Measurements from ENCODE around the gene PREX1.

DNA sequence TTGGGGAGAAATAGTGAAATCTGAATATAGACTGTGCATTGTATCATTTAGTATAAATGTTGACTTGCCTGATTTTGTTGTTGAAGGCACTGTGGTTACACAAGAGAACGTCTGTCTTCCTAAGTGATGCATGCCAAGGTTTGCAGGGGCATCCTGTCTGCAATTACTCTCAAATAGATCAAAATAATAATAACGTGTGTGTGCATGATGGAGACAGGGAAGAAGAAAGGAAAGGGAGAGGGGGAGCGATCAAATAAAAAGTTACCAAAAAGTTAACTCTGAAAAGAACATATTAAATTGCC, 14.4 kb downstream of the PREX1 start:
- TF ChIP-seq ZNF8 (CRISPR knock-in tag; IDR thresholded peaks at IDR 0.05) (no peak), ARNTL (CRISPR knock-in tag; IDR thresholded peaks at IDR 0.05; ENCODE audit: borderline replicate concordance, low read depth) (no peak), RARB (CRISPR knock-in tag; IDR thresholded peaks at IDR 0.05) (no peak), ZFP30 (CRISPR knock-in tag; IDR thresholded peaks at IDR 0.05) (no peak), CSDC2 (CRISPR knock-in tag; IDR thresholded peaks at IDR 0.05) (no peak), BACH2 (CRISPR knock-in tag; IDR thresholded peaks at IDR 0.05; ENCODE audit: borderline replicate concordance) (no peak), GLIS3 (CRISPR knock-in tag; IDR thresholded peaks at IDR 0.05) (no peak), ZNF565 (CRISPR knock-in tag; conservative IDR thresholded peaks at IDR 0.05; ENCODE audit: low read depth) (no peak), POU6F1 (CRISPR knock-in tag; IDR thresholded peaks at IDR 0.05; ENCODE audit: borderline replicate concordance, low read depth) (no peak), TOX (CRISPR knock-in tag; IDR thresholded peaks at IDR 0.05; ENCODE audit: borderline replicate concordance) (no peak), ZNF70 (CRISPR knock-in tag; IDR thresholded peaks at IDR 0.05) (no peak), TCF4 (CRISPR knock-in tag; IDR thresholded peaks at IDR 0.05; ENCODE audit: borderline replicate concordance) (no peak), CREB5 (CRISPR knock-in tag; IDR thresholded peaks at IDR 0.05; ENCODE audit: low read depth) (no peak)
- TF ChIP-seq, protein P1, sequence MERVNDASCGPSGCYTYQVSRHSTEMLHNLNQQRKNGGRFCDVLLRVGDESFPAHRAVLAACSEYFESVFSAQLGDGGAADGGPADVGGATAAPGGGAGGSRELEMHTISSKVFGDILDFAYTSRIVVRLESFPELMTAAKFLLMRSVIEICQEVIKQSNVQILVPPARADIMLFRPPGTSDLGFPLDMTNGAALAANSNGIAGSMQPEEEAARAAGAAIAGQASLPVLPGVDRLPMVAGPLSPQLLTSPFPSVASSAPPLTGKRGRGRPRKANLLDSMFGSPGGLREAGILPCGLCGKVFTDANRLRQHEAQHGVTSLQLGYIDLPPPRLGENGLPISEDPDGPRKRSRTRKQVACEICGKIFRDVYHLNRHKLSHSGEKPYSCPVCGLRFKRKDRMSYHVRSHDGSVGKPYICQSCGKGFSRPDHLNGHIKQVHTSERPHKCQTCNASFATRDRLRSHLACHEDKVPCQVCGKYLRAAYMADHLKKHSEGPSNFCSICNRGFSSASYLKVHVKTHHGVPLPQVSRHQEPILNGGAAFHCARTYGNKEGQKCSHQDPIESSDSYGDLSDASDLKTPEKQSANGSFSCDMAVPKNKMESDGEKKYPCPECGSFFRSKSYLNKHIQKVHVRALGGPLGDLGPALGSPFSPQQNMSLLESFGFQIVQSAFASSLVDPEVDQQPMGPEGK (CRISPR knock-in tag; IDR thresholded peaks at IDR 0.05; ENCODE audit: borderline replicate concordance): no peak
